Panc1 (cell line): ENCODE data around the gene STX5. TPM values are rescaled to one million over a fixed set of nuclear protein-coding genes. Genes with fewer than 3 reads are reported as not detected.
A peak's percentile ranks its signal among the peaks of the same experiment; 100 is the strongest.

Source experiments
- ATAC-seq: fragments of 200-7000 bp; cut with Tn5 transposase; 2 replicates; pipeline ENCODE4 v1.9.1; 2020; ENCODE audit warnings: mild to moderate bottlenecking, moderate library complexity
- BruUV-seq: library from RNA; stranded (reverse); fragments of 400-500 nt; replicated peaks from 2 replicates; lab custom pipeline; 2021; lab: Mats Ljungman, UMichigan
- CTCF ChIA-PET: fragments of 300-600 bp; sonication (Branson Sonifier 250); formaldehyde crosslinking; loops from one replicate; lab custom pipeline; 2022; ENCODE audit warnings: antibody characterized with exemption; lab: Charles Lee
- POLR2A ChIA-PET: fragments of 300-600 bp; sonication (Branson Sonifier 250); formaldehyde crosslinking; loops from one replicate; lab custom pipeline; 2022; ENCODE audit warnings: antibody characterized with exemption; lab: Charles Lee
- DNase-seq: peaks from one replicate; pipeline ENCODE4 v3.0.0-alpha.2; 2010; ENCODE audit warnings: low read depth, low spot score
- H3K27ac ChIP-seq: 2 replicates; pipeline ENCODE4 v1.5.1; 2011; ENCODE audit warnings: mild to moderate bottlenecking, low read length, inconsistent platforms
- H3K27me3 ChIP-seq: fragments of 200-500 bp; sonication (Bioruptor generic); 2 replicates; pipeline ENCODE4 v1.6.0; 2014; ENCODE audit warnings: low read length, inconsistent platforms; ENCODE audit not compliant: control insufficient read depth, insufficient read depth
- H3K36me3 ChIP-seq: fragments of 200-500 bp; sonication (Bioruptor generic); 2 replicates; pipeline ENCODE4 v1.5.1; 2014; ENCODE audit warnings: inconsistent platforms, mild to moderate bottlenecking, low read length, moderate library complexity; ENCODE audit not compliant: control insufficient read depth, insufficient read depth
- H3K4me1 ChIP-seq: 2 replicates; pipeline ENCODE4 v1.5.1; 2011; ENCODE audit warnings: inconsistent platforms, mild to moderate bottlenecking, low read length, moderate library complexity; ENCODE audit not compliant: control insufficient read depth, insufficient read depth
- H3K4me3 ChIP-seq, 2 experiments: 2 replicates each; pipeline ENCODE4 v1.5.1; 2011 to 2012; ENCODE audit warnings: low read depth in 2 of 2, low read length in 2 of 2, mild to moderate bottlenecking in 2 of 2, inconsistent platforms in 1 of 2, moderate library complexity in 1 of 2
- H3K9me3 ChIP-seq: fragments of 200-500 bp; sonication (Bioruptor generic); 2 replicates; pipeline ENCODE4 v1.5.1; 2014; ENCODE audit warnings: low read depth, mild to moderate bottlenecking, inconsistent platforms, low read length, moderate library complexity; ENCODE audit not compliant: control insufficient read depth, insufficient read depth
- POLR2AphosphoS5 ChIP-seq: IDR thresholded peaks from 2 replicates; pipeline ENCODE4 v1.6.1; 2012; ENCODE audit warnings: mild to moderate bottlenecking, low read depth, low read length, moderate library complexity
- REST ChIP-seq, 2 experiments: IDR thresholded peaks; 2 replicates each; pipeline ENCODE4 v1.6.1; 2011 to 2012; ENCODE audit warnings: low read depth in 2 of 2, control low read depth in 1 of 2, low read length in 1 of 2, mild to moderate bottlenecking in 1 of 2, moderate library complexity in 1 of 2; ENCODE audit not compliant: insufficient read depth in 1 of 2
- SIN3A ChIP-seq: IDR thresholded peaks from 2 replicates; pipeline ENCODE4 v1.6.1; 2012; ENCODE audit warnings: low read depth, mild to moderate bottlenecking, low read length, moderate library complexity, borderline replicate concordance; ENCODE audit not compliant: insufficient read depth
- TCF7L2 ChIP-seq: IDR thresholded peaks from 2 replicates; pipeline ENCODE4 v1.6.1; 2011; ENCODE audit warnings: mild to moderate bottlenecking, low read depth, low read length, inconsistent platforms
- in situ Hi-C: cut with HindIII; loops from 2 replicates; pipeline ENCODE4 v1.10.0; 2016; ENCODE audit warnings: low sequenced_read_pairs, low pct_unique_long_range_greater_than_20kb
- intact Hi-C: fragments of 100-400 bp; cut with micrococcal nuclease; formaldehyde crosslinking; loops from one replicate; pipeline ENCODE4 v1.10.0; 2022; ENCODE audit not compliant: unreplicated experiment
- total RNA-seq: library from RNA; stranded (reverse); gene quantifications from one replicate; pipeline ENCODE4 v1.2.1, GENCODE V29; 2021; ENCODE audit not compliant: unreplicated experiment
- TF ChIP-seq, protein P1 (sequence below): fragments of 450-650 bp; IDR thresholded peaks from 2 replicates; pipeline ENCODE4 v1.5.1; 2017; ENCODE audit warnings: mild to moderate bottlenecking

Gene STX5
- total RNA-seq, 1 experiment from 2014 or later: 31.4 TPM

GRCh38 chr11:62857541-62857982, 25.7 kb upstream of the STX5 start:
- BruUV-seq: no TSS peak
- Histone ChIP-seq H3K27ac (peak overlapping the region; percentile 99), H3K27me3 (no peaks in the 10 kb centered on the region), H3K4me3 (peak overlapping the region; percentile 71 to 99), H3K4me1 (peaks cover 32% of the 10 kb centered on the region), H3K36me3 (peaks cover 27% of the 10 kb centered on the region), H3K9me3 (no peaks in the 10 kb centered on the region)
- POLR2A ChIA-PET: interaction anchor here (0.7 to 0.9 kb wide), 2 partner anchors 16 to 31 kb away, joined by 4 to 23 read pairs; no protein-coding TSS in a partner anchor
- DNase-seq (no peak), ATAC-seq (no peak)
- TF ChIP-seq REST (IDR thresholded peaks at IDR 0.05; ENCODE audit: insufficient read depth in 1 of 2, low read depth in 2 of 2, low read length in 1 of 2) (no peak), SIN3A (no peak), TCF7L2 (no peak), POLR2AphosphoS5 (no peak)
- TF ChIP-seq, protein P1, sequence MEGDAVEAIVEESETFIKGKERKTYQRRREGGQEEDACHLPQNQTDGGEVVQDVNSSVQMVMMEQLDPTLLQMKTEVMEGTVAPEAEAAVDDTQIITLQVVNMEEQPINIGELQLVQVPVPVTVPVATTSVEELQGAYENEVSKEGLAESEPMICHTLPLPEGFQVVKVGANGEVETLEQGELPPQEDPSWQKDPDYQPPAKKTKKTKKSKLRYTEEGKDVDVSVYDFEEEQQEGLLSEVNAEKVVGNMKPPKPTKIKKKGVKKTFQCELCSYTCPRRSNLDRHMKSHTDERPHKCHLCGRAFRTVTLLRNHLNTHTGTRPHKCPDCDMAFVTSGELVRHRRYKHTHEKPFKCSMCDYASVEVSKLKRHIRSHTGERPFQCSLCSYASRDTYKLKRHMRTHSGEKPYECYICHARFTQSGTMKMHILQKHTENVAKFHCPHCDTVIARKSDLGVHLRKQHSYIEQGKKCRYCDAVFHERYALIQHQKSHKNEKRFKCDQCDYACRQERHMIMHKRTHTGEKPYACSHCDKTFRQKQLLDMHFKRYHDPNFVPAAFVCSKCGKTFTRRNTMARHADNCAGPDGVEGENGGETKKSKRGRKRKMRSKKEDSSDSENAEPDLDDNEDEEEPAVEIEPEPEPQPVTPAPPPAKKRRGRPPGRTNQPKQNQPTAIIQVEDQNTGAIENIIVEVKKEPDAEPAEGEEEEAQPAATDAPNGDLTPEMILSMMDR: no peak
- in situ Hi-C loops (no loop called here), intact Hi-C loops (no loop called here)
- CTCF ChIA-PET: no interaction called here

DNA sequence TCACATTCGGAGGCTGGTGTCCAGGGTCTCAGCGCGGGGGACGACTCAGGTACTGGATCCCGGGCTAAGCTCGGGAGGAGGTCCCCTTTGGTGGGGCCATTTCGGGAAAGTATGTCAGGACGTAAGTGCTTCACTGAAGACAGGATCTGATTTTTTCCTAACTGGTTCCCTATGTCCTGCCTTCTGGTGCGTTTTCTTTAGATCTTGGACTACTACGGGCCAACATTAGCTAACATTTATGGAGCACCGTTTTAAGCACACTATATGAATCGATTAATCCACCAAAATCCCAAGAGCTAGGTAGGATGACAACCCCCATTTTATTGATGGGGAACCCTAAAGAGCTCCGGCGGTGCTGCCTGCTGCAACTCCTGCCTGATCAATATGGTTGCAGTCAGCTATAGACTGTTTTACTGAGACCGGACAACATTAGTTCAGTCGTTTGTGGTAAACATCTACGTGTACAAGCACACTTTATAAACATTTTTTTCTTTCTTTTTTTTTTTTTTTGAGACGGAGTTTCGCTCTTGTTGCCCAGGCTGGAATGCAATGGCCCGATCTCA, 24.6 kb upstream of the STX5 start:
- DNase-seq (no peak), ATAC-seq (no peak)
- BruUV-seq: TSS peak; percentile 95
- ChIA-PET POLR2A (interaction anchor here (0.5 to 3.0 kb wide), 7 partner anchors 10 to 902 kb away, joined by 3 to 23 read pairs (median 8); no protein-coding TSS in a partner anchor), CTCF (interaction anchor here (0.7 to 1.1 kb wide), 3 partner anchors 15 to 32 kb away, joined by 3 read pairs; no protein-coding TSS in a partner anchor)
- H3K9me3 ChIP-seq: no peaks in the 10 kb centered on the region
- H3K36me3 ChIP-seq: peaks cover 31% of the 10 kb centered on the region
- in situ Hi-C loops (no loop called here), intact Hi-C loops (no loop called here)
- no peaks in the 10 kb centered on the region for H3K27me3 ChIP-seq
- peak overlapping the region; percentile 71 to 99 for H3K4me3 ChIP-seq
- peak overlapping the region; percentile 99 for H3K27ac ChIP-seq
- TF ChIP-seq POLR2AphosphoS5 (no peak), REST (IDR thresholded peaks at IDR 0.05; ENCODE audit: insufficient read depth in 1 of 2, low read depth in 2 of 2, low read length in 1 of 2) (no peak), TCF7L2 (no peak; the same call in 1 of the 2 replicates), SIN3A (no peak)
- TF ChIP-seq, protein P1: no peak
- peaks cover 40% of the 10 kb centered on the region for H3K4me1 ChIP-seq
